ENCODE measurements around the gene ABCC8. TPM values are rescaled to one million over a fixed set of nuclear protein-coding genes. Genes with fewer than 3 reads are reported as not detected.

The ABCC8 gene
- total and polyA plus RNA-seq, 9 donors, result 0.38 to 1.8 (median 0.71) TPM; not detected in 2

GRCh38 chr11:17384002-17384511, 92.6 kb downstream of the ABCC8 start:
- H3K36me3 ChIP-seq, result no peaks in the 10 kb centered on the region
- no peaks in the 10 kb centered on the region for H3K9me3 ChIP-seq
- WGBS, 3 donors, result 49 to 51% (median 50%) methylated on average over 6 of the region's 6 CpGs
- H3K4me3 ChIP-seq, result no peak overlapping the region
- TF ChIP-seq, protein P1, sequence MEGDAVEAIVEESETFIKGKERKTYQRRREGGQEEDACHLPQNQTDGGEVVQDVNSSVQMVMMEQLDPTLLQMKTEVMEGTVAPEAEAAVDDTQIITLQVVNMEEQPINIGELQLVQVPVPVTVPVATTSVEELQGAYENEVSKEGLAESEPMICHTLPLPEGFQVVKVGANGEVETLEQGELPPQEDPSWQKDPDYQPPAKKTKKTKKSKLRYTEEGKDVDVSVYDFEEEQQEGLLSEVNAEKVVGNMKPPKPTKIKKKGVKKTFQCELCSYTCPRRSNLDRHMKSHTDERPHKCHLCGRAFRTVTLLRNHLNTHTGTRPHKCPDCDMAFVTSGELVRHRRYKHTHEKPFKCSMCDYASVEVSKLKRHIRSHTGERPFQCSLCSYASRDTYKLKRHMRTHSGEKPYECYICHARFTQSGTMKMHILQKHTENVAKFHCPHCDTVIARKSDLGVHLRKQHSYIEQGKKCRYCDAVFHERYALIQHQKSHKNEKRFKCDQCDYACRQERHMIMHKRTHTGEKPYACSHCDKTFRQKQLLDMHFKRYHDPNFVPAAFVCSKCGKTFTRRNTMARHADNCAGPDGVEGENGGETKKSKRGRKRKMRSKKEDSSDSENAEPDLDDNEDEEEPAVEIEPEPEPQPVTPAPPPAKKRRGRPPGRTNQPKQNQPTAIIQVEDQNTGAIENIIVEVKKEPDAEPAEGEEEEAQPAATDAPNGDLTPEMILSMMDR (IDR thresholded peaks at IDR 0.05), result peak; percentile 58 to 75 (median 75)
- no peak for TF ChIP-seq EP300 (IDR thresholded peaks at IDR 0.05)
- DNase-seq, result peak; percentile 65 to 83 (median 79)
- H3K27ac ChIP-seq, result no peak overlapping the region
- H3K27me3 ChIP-seq, result no peaks in the 10 kb centered on the region
- intact Hi-C loops (cut with DNase I), result loop anchor here in 3 of 4 donors (5.0 to 10.0 kb wide), 3 partner anchors 118 to 608 kb away; no protein-coding TSS in a partner anchor
- peaks cover 3% of the 10 kb centered on the region for H3K4me1 ChIP-seq (ENCODE audit: insufficient read depth)

DNA sequence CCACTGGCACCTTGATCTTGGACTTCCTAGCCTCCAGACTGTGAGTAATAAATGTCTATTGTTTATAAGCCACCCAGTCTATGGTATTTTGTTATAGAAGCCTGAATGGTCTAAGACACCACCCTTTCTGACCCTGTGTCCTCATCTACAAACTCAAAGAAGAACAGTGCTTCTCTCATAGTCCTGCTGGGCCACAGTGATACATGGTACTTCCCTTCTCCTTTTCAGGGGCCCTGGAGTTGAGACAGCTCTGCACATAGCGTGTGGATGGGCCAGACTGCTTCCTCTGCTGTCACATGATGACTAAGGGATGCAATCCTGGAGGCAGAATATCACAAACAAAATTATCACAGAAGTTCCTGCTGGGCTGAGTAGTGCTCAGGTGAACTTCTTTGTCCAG, 93.2 kb downstream of the ABCC8 start:
- Histone ChIP-seq H3K36me3 (no peaks in the 10 kb centered on the region), H3K4me3 (no peak overlapping the region), H3K27me3 (no peaks in the 10 kb centered on the region), H3K4me1 (ENCODE audit: insufficient read depth) (no peaks in the 10 kb centered on the region), H3K27ac (no peak overlapping the region), H3K9me3 (peaks cover 0 to 5% of the 10 kb centered on the region in 2 donors)
- no peak for DNase-seq
- intact Hi-C loops (cut with DNase I), result loop anchor here in 3 of 4 donors (5.0 to 10.0 kb wide), 3 partner anchors 119 to 609 kb away; no protein-coding TSS in a partner anchor
- WGBS, 3 donors, result 85 to 94% (median 91%) methylated on average over 1 of the region's 1 CpG
- TF ChIP-seq, protein P1 (IDR thresholded peaks at IDR 0.05), result no peak
- TF ChIP-seq EP300 (IDR thresholded peaks at IDR 0.05) (no peak), POLR2A (IDR thresholded peaks at IDR 0.05) (no peak)

- intact Hi-C loops (cut with DNase I), result loop anchor here in 3 of 4 donors (5.0 to 10.0 kb wide), 3 partner anchors 120 to 610 kb away; no protein-coding TSS in a partner anchor
- TF ChIP-seq, protein P1 (IDR thresholded peaks at IDR 0.05), result no peak
- TF ChIP-seq EP300 (IDR thresholded peaks at IDR 0.05) (no peak), POLR2A (IDR thresholded peaks at IDR 0.05) (no peak)
- Histone ChIP-seq H3K9me3 (peaks cover 0 to 6% of the 10 kb centered on the region in 2 donors), H3K27me3 (no peaks in the 10 kb centered on the region), H3K27ac (no peak overlapping the region), H3K4me1 (ENCODE audit: insufficient read depth) (no peaks in the 10 kb centered on the region), H3K36me3 (no peaks in the 10 kb centered on the region), H3K4me3 (no peak overlapping the region)
- DNase-seq, result no peak
- WGBS, 3 donors, result 51 to 60% (median 52%) methylated on average over 8 of the region's 8 CpGs
Observed at GRCh38 chr11:17382046-17382728, 94.5 kb downstream of the ABCC8 start.

- no peaks in the 10 kb centered on the region for H3K4me1 ChIP-seq (ENCODE audit: insufficient read depth)
- peaks cover 0 to 6% of the 10 kb centered on the region in 2 donors for H3K9me3 ChIP-seq
- DNase-seq, result no peak
- 63 to 74% (median 65%) methylated on average over 4 of the region's 4 CpGs for WGBS, 3 donors
- H3K4me3 ChIP-seq, result no peak overlapping the region
- H3K27me3 ChIP-seq, result no peaks in the 10 kb centered on the region
- no peak overlapping the region for H3K27ac ChIP-seq
- TF ChIP-seq, protein P1 (IDR thresholded peaks at IDR 0.05), result no peak
- TF ChIP-seq EP300 (IDR thresholded peaks at IDR 0.05), result no peak
- H3K36me3 ChIP-seq, result no peaks in the 10 kb centered on the region
- intact Hi-C loops (cut with DNase I), result loop anchor here in 3 of 4 donors (5.0 to 10.0 kb wide), 3 partner anchors 121 to 611 kb away; no protein-coding TSS in a partner anchor
Observed at GRCh38 chr11:17381156-17381555, 95.5 kb downstream of the ABCC8 start.

All from ovary (tissue), 9 donors.